ENCODE measurements around the gene MET. TPM values are rescaled to one million over a fixed set of nuclear protein-coding genes. Genes with fewer than 3 reads are reported as not detected.

The MET gene
- total and polyA plus RNA-seq, 2 of the 8 experiments (the other 6 are each of a cell fraction or from before 2014, with no cell fraction given), result 3.5 to 12.9 TPM

DNA sequence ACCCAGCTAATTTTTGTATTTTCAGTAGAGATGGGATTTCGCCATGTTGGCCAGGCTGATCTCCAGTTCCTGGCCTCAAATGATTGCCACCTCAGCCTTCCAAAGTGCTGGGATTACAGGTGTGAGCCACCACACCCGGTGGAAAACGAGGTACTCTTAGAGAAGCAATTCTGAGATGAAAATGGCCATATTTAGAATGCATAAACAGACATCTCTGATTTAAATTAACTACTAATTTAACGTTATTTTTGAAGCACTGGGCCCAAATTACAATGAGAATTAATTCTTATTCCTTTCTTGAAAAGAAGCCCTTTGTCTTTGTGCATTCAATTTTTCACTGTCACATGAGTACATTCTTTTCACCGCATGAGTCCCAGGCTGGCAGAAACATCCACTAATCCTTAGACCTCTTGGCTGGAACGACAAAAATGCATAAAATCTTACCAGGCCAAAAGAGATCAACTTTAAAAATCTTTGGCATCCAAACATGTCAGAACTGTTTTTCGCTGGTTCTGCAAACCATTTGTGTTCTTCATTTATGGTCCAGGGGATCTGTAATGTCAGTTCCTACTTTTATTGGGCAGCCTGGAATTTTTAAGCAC lies 130.2 kb downstream of the MET start:
- H3K56ac ChIP-seq (replicated peaks; ENCODE audit: insufficient read length, low read depth, low read length), result no peak overlapping the region
- no peak overlapping the region for H3K23ac ChIP-seq (ENCODE audit: insufficient read length)
- no peak overlapping the region for H4K8ac ChIP-seq (ENCODE audit: extremely low read depth, insufficient read depth, low read length)
- H3K4ac ChIP-seq (replicated peaks; ENCODE audit: insufficient read length, low read depth, low read length), result no peak overlapping the region
- WGBS, 2 experiments (ENCODE audit: extremely low coverage in 1 of 2, insufficient coverage in 1 of 2, insufficient read length in 1 of 2, insufficient replicate concordance in 2 of 2, low coverage in 1 of 2, low lambda C conversion rate in 2 of 2, missing lambda C conversion rate in 1 of 2), result 80% methylated on average over 7 of the region's 7 CpGs; no CpG with 5 or more reads in 1 of the 2 experiments
- H4K5ac ChIP-seq (ENCODE audit: insufficient read length, low read depth, low read length), result no peak overlapping the region
- DNase-seq (ENCODE audit: low read depth in 1 of 2, low spot score in 2 of 2), result no peak
- H4K20me1 ChIP-seq (replicated peaks in 1 of 2; ENCODE audit: control insufficient read depth in 1 of 2, insufficient read depth in 2 of 2, low read length in 2 of 2), result no peaks in the 10 kb centered on the region
- no peak overlapping the region for H2AFZ ChIP-seq (ENCODE audit: low read length)
- H2BK20ac ChIP-seq (ENCODE audit: low read length), result no peak overlapping the region
- POLR2A ChIA-PET (ENCODE audit: partially characterized antibody), result no interaction called here
- H2AK5ac ChIP-seq (ENCODE audit: low read depth, low read length), result no peak overlapping the region
- H3K79me1 ChIP-seq (ENCODE audit: low read depth, low read length), result no peaks in the 10 kb centered on the region
- no peak overlapping the region for H3K4me2 ChIP-seq (ENCODE audit: insufficient read depth in 1 of 2, low read depth in 2 of 2, low read length in 2 of 2)
- no peak overlapping the region for H4K91ac ChIP-seq (replicated peaks; ENCODE audit: insufficient read length, low read length)
- H3K18ac ChIP-seq (ENCODE audit: extremely low read depth, low read length), result no peak overlapping the region
- H3K4me3 ChIP-seq (ENCODE audit: extremely low read depth in 1 of 4, insufficient read depth in 2 of 4, low read depth in 3 of 4, low read length in 4 of 4), result no peak overlapping the region
- no peaks in the 10 kb centered on the region for H3K23me2 ChIP-seq (ENCODE audit: low read depth, low read length)
- H3K79me2 ChIP-seq (ENCODE audit: control insufficient read depth in 1 of 2, insufficient read depth in 2 of 2, low read length in 2 of 2), result no peaks in the 10 kb centered on the region
- H3K14ac ChIP-seq (ENCODE audit: insufficient read length), result no peak overlapping the region
- no peaks in the 10 kb centered on the region for H3K27me3 ChIP-seq (replicated peaks in 1 of 4; ENCODE audit: control insufficient read depth in 3 of 4, extremely low read depth in 1 of 4, insufficient read depth in 3 of 4, low read length in 3 of 4)
- no peaks in the 10 kb centered on the region for H3K9me3 ChIP-seq (ENCODE audit: insufficient read depth in 2 of 2, low read depth in 1 of 2, low read length in 1 of 2)
- H3K9ac ChIP-seq (replicated peaks in 1 of 4; ENCODE audit: extremely low read depth in 1 of 4, low read depth in 3 of 4, low read length in 3 of 4), result no peak overlapping the region
- peak; percentile 32 for FAIRE-seq
- H2BK5ac ChIP-seq (ENCODE audit: low read depth, low read length), result no peak overlapping the region
- no peaks in the 10 kb centered on the region for H3K36me3 ChIP-seq (ENCODE audit: control insufficient read depth in 2 of 4, insufficient read depth in 4 of 4, low read length in 3 of 4)
- peak overlapping the region; percentile 35; the same call in 1 of the 2 replicates for H2BK12ac ChIP-seq (ENCODE audit: low read depth, low read length)
- no peak overlapping the region for H3K27ac ChIP-seq (ENCODE audit: low read depth, low read length)
- H2BK15ac ChIP-seq (ENCODE audit: low read length), result no peak overlapping the region
- H2BK120ac ChIP-seq (replicated peaks; ENCODE audit: low read depth, low read length), result no peak overlapping the region
- CTCF ChIA-PET (ENCODE audit: partially characterized antibody), result interaction anchor here (0.6 to 1.4 kb wide), 7 partner anchors 9 to 621 kb away, joined by 3 to 5 read pairs (median 3); no protein-coding TSS in a partner anchor
- H3K4me1 ChIP-seq (replicated peaks in 1 of 4; ENCODE audit: control insufficient read depth in 3 of 4, insufficient read depth in 4 of 4, low read length in 3 of 4), result peaks cover 0 to 5% (median 0%) of the 10 kb centered on the region in 4 experiments; a peak in 1 of 7 replicates
- TF ChIP-seq EGR1 (IDR thresholded peaks at IDR 0.05; ENCODE audit: borderline replicate concordance, low read depth, low read length), result no peak
- TF ChIP-seq TAF7 (optimal IDR thresholded peaks at IDR 0.05; ENCODE audit: borderline replicate concordance, low read depth, low read length), result no peak
- TF ChIP-seq NRF1 (IDR thresholded peaks at IDR 0.05; ENCODE audit: low read depth, low read length), result no peak
- no peak for TF ChIP-seq CBX8 (IDR thresholded peaks at IDR 0.05; ENCODE audit: borderline replicate concordance, low read depth, low read length)
- no peak for TF ChIP-seq SP4 (IDR thresholded peaks at IDR 0.05; ENCODE audit: low read length)
- TF ChIP-seq KDM4A (IDR thresholded peaks at IDR 0.05; ENCODE audit: low read depth, low read length, severe bottlenecking), result no peak
- no peak for TF ChIP-seq SUZ12 (IDR thresholded peaks at IDR 0.05; ENCODE audit: low read length)
- TF ChIP-seq CHD2 (IDR thresholded peaks at IDR 0.05; ENCODE audit: low read length), result no peak
- no peak for TF ChIP-seq GTF2F1 (IDR thresholded peaks at IDR 0.05; ENCODE audit: borderline replicate concordance, low read depth, low read length)
- no peak for TF ChIP-seq POU5F1 (IDR thresholded peaks at IDR 0.05; ENCODE audit: low read depth, low read length)
